Upper lobe of right lung (tissue), 1 donor: ENCODE measurements around the gene NGDN. TPM values are rescaled to one million over a fixed set of nuclear protein-coding genes. Genes with fewer than 3 reads are reported as not detected.

Source experiments
- ATAC-seq: fragments of 200-7000 bp; cut with Tn5 transposase; one replicate; pipeline ENCODE4 v1.9.1; 2020; ENCODE audit warnings: mild to moderate bottlenecking, moderate library complexity
- DNase-seq: peaks from one replicate; pipeline ENCODE4 v3.0.0-alpha.2; 2020
- H3K27ac ChIP-seq: fragments of 200-600 bp; one replicate; pipeline ENCODE4 v1.8.0; 2022
- H3K27me3 ChIP-seq: fragments of 200-600 bp; one replicate; pipeline ENCODE4 v1.8.0; 2022; ENCODE audit warnings: mild to moderate bottlenecking
- H3K36me3 ChIP-seq: fragments of 200-600 bp; one replicate; pipeline ENCODE4 v1.8.0; 2022
- H3K4me1 ChIP-seq: fragments of 200-600 bp; one replicate; pipeline ENCODE4 v1.8.0; 2022
- H3K4me3 ChIP-seq: fragments of 200-600 bp; one replicate; pipeline ENCODE4 v1.8.0; 2022; ENCODE audit warnings: mild to moderate bottlenecking
- H3K9me3 ChIP-seq: fragments of 200-600 bp; one replicate; pipeline ENCODE4 v1.8.0; 2022
- intact Hi-C: fragments of 100-400 bp; cut with DNase I; formaldehyde crosslinking; loops from one replicate; pipeline ENCODE4 v1.11.0; 2022
- total RNA-seq: library from RNA; stranded (reverse); fragmentation: NEBNext Ultra II Directional; extraction: Animal tissue kit (Norgen Biotek cat#: 25700); gene quantifications from one replicate; pipeline ENCODE4 v1.2.1, GENCODE V29; 2021
- TF ChIP-seq, protein P1 (sequence below): fragments of 200-600 bp; IDR thresholded peaks from one replicate; pipeline ENCODE4 v1.8.0; 2022; ENCODE audit warnings: antibody characterized with exemption
- donor health status: DM: no; HTN: yes; CAD: no; lungs with severe emphysema.

The NGDN gene
- total RNA-seq, 1 donor from 2014 or later, result 32.3 TPM

DNA sequence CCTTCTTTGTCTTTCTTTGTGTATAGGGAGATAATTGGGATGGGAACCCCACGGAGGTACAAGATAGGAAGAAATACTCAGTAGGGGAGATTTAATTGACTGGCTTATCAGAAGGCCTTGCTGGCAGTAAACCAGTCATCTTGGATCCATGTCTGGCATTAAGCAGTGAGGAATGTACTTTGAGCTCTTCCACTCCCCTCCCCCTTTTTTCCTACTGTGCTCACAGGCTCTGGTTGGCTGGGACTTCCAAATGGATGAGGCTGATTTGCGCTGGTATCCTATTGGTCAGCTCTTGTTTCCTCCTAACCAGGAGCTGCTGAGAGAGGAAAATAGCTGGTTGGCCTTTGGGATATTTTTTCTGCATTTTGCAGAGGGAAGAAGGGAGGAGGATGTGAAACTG lies 24.7 kb downstream of the NGDN start:
- ATAC-seq (no peak), DNase-seq (no peak)
- Histone ChIP-seq H3K36me3 (no peaks in the 10 kb centered on the region), H3K27ac (no peak overlapping the region), H3K9me3 (no peaks in the 10 kb centered on the region), H3K4me1 (no peaks in the 10 kb centered on the region), H3K27me3 (no peaks in the 10 kb centered on the region), H3K4me3 (no peak overlapping the region)
- TF ChIP-seq, protein P1, sequence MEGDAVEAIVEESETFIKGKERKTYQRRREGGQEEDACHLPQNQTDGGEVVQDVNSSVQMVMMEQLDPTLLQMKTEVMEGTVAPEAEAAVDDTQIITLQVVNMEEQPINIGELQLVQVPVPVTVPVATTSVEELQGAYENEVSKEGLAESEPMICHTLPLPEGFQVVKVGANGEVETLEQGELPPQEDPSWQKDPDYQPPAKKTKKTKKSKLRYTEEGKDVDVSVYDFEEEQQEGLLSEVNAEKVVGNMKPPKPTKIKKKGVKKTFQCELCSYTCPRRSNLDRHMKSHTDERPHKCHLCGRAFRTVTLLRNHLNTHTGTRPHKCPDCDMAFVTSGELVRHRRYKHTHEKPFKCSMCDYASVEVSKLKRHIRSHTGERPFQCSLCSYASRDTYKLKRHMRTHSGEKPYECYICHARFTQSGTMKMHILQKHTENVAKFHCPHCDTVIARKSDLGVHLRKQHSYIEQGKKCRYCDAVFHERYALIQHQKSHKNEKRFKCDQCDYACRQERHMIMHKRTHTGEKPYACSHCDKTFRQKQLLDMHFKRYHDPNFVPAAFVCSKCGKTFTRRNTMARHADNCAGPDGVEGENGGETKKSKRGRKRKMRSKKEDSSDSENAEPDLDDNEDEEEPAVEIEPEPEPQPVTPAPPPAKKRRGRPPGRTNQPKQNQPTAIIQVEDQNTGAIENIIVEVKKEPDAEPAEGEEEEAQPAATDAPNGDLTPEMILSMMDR, result no peak
- intact Hi-C loops, result no loop called here

DNA sequence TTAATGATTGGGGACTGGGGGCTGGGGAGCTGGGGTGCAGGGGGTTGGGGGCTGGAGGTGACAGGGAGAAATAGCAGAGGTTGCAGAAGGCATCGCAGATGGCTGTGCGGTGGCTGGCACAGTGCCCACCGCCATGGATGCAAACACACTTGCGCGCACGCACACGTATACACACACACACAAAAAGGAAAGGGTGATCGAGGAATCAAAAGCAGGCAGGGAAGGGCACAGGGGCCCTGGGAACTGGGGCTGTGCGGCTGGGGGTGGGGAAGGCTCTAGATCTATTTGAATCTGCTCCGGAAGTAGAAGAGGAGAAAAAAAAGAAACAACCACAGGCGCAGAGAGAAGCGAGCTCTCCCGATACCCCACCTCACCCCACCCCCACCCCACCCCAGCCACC lies 42.7 kb downstream of the NGDN start:
- ATAC-seq, result no peak
- Histone ChIP-seq H3K9me3 (no peaks in the 10 kb centered on the region), H3K4me3 (no peak overlapping the region), H3K36me3 (no peaks in the 10 kb centered on the region), H3K27ac (no peak overlapping the region), H3K27me3 (no peaks in the 10 kb centered on the region), H3K4me1 (no peaks in the 10 kb centered on the region)
- intact Hi-C loops, result no loop called here
- no peak for DNase-seq
- TF ChIP-seq, protein P1, result no peak

- TF ChIP-seq, protein P1, result no peak
- Histone ChIP-seq H3K4me3 (no peak overlapping the region), H3K36me3 (no peaks in the 10 kb centered on the region), H3K9me3 (no peaks in the 10 kb centered on the region), H3K4me1 (no peaks in the 10 kb centered on the region), H3K27me3 (no peaks in the 10 kb centered on the region), H3K27ac (no peak overlapping the region)
- ATAC-seq (no peak), DNase-seq (no peak)
- intact Hi-C loops, result no loop called here
These were observed 43.7 kb downstream of the NGDN start for GRCh38 chr14:23513005-23513817.

DNA sequence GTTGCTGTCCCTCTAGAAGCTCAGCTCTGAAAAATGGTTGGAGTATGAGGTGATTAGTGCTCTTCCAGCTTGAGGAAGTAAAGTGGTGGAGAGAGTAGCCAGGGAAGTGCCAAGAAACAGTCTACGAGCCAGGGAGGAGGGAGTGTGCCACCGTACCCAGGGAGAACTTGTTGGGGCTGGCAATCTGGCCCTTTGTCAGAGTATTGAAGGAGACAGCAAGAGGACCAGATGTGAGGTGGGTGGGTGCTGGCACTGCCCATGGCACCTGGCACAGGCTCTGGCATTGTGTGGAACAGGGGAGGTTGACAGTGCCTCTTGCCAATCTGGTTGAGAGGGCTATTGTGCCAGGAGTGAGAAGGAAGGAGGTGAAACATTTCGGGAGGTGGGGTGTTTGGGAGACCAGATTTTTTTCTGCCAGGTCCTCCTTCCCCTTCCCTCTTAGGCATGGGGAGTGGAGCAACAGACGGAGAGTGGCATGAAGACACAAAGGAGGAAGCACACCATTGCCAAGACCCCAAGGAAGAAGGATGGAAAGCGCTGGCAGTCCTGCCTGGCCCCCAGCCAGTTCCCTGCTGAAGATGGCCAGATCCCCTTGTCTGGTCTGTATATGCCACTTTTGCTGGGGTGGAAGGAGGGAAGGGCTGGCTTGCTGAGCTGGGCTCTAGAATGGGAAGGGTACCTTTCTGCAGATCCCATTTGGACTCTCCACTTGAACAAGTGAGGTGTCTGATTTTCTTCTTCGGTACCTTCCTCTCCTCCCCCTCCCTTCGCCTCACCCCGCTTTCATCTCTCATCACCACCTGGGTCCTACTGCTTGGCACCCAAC lies 44.5 kb downstream of the NGDN start:
- no peak for DNase-seq
- TF ChIP-seq, protein P1, result no peak
- no peak overlapping the region for H3K27ac ChIP-seq
- no peaks in the 10 kb centered on the region for H3K9me3 ChIP-seq
- no peaks in the 10 kb centered on the region for H3K4me1 ChIP-seq
- H3K36me3 ChIP-seq, result no peaks in the 10 kb centered on the region
- intact Hi-C loops, result no loop called here
- H3K27me3 ChIP-seq, result no peaks in the 10 kb centered on the region
- no peak for ATAC-seq
- no peak overlapping the region for H3K4me3 ChIP-seq

DNA sequence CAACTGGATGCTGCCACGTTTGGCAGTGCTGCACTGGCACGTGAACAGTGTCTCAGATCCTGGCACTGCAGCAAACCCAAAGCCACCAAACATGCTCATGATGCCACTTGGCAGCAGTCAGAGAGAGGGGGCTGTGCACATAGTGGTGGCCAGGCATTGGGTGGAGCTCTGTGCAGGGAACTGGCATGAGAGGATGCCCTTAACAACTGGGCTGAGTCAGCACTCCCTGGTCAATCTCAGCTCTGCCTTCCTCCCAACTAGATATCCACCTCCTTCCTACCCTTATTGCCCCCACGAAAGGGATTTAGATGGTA lies 45.1 kb downstream of the NGDN start:
- TF ChIP-seq, protein P1, result no peak
- intact Hi-C loops, result no loop called here
- DNase-seq, result no peak
- H3K9me3 ChIP-seq, result no peaks in the 10 kb centered on the region
- H3K4me3 ChIP-seq, result no peak overlapping the region
- ATAC-seq, result no peak
- no peak overlapping the region for H3K27ac ChIP-seq
- no peaks in the 10 kb centered on the region for H3K27me3 ChIP-seq
- no peaks in the 10 kb centered on the region for H3K4me1 ChIP-seq
- no peaks in the 10 kb centered on the region for H3K36me3 ChIP-seq
